Body of pancreas (tissue), 4 donors: ENCODE results near the gene ACOX3. TPM values are rescaled to one million over a fixed set of nuclear protein-coding genes. Genes with fewer than 3 reads are reported as not detected.
A peak's percentile ranks its signal among the peaks of the same experiment; 100 is the strongest.

Source experiments
- ATAC-seq: fragments of 150-250 bp; one replicate; pipeline ENCODE4 v1.9.1; 2016
- DNase-seq, 4 donors: peaks; one replicate each; pipeline ENCODE4 v3.0.0-alpha.2; 2019
- H3K27ac ChIP-seq, 4 donors: fragments of 200-600 bp; sonication (generic); 1 replicate in 3 of 4; 2 replicates in 1 of 4; pipeline versions ENCODE4 v1.5.1 to v1.6.1; 2016 to 2019; ENCODE audit warnings: mild to moderate bottlenecking in 1 of 4, mixed read lengths in 1 of 4, moderate library complexity in 1 of 4
- H3K27me3 ChIP-seq, 2 donors: fragments of 200-600 bp; sonication (generic); one replicate each; pipeline ENCODE4 v1.6.0; 2016; ENCODE audit warnings: mild to moderate bottlenecking in 1 of 2
- H3K36me3 ChIP-seq, 2 donors: fragments of 200-600 bp; sonication (generic); replicated peaks in 1 of 2; 2 replicates each; pipeline ENCODE4 v1.5.1; 2016; ENCODE audit warnings: low read depth in 2 of 2; ENCODE audit not compliant: insufficient read depth in 1 of 2
- H3K4me1 ChIP-seq: fragments of 200-600 bp; sonication (generic); one replicate; pipeline ENCODE4 v1.6.0; 2016
- H3K4me3 ChIP-seq, 2 donors: fragments of 200-600 bp; sonication (generic); 1 replicate in 1 of 2; 2 replicates in 1 of 2; pipeline ENCODE4 v1.5.1; 2016 to 2019
- H3K9me3 ChIP-seq, 3 donors: fragments of 200-600 bp; sonication (generic); 1 replicate in 2 of 3; 2 replicates in 1 of 3; pipeline ENCODE4 v1.5.1; 2016
- CTCF ChIP-seq, 7 experiments: fragments of 450-650 bp in 4 of 7; fragments of 200-600 bp in 3 of 7; sonication (generic) in 3 of 7; IDR thresholded peaks; one replicate each; pipeline ENCODE4 v1.5.1; 2016 to 2019; ENCODE audit warnings: antibody characterized with exemption in 7 of 7
- POLR2A ChIP-seq, 3 donors: fragments of 450-650 bp; IDR thresholded peaks; one replicate each; pipeline ENCODE4 v1.6.1; 2016; ENCODE audit warnings: antibody characterized with exemption in 3 of 3, mild to moderate bottlenecking in 2 of 3
- WGBS, 2 donors: methylation state at CpG; one replicate each; pipeline ENCODE4 v1.1.5; 2017; 5-methylcytosine and 5-hydroxymethylcytosine counted together
- intact Hi-C: fragments of 100-400 bp; cut with DNase I; formaldehyde crosslinking; loops from one replicate; pipeline ENCODE4 v1.15.1; 2023
- total RNA-seq, 2 donors: library from RNA; depleted of rRNA; stranded (reverse); fragments of >200 nt; gene quantifications; one replicate each; pipeline ENCODE4 v1.1.0, GENCODE V29; 2016

The ACOX3 gene
- total RNA-seq, 2 donors from 2014 or later = 18.4 to 23.4 TPM

- TF ChIP-seq CTCF (IDR thresholded peaks at IDR 0.05) = no peak
- TF ChIP-seq POLR2A (IDR thresholded peaks at IDR 0.05) = no peak
- no peaks in the 10 kb centered on the region for H3K27me3 ChIP-seq
- peak in 1 of 4 donors; percentile 29 for DNase-seq
- no peaks in the 10 kb centered on the region for H3K9me3 ChIP-seq
- no peak overlapping the region for H3K27ac ChIP-seq
- no peaks in the 10 kb centered on the region for H3K4me1 ChIP-seq
- intact Hi-C loops = loop anchor here (5.0 kb wide), 1 partner anchor 75 kb away; no protein-coding TSS in a partner anchor
- 75 to 84% methylated on average over 5 to 7 of the region's 7 CpGs for WGBS, 2 donors
- peak; percentile 19 for ATAC-seq
- peaks cover 3 to 5% of the 10 kb centered on the region in 2 donors for H3K36me3 ChIP-seq
- H3K4me3 ChIP-seq = no peak overlapping the region
These were observed 32.2 kb upstream of the ACOX3 start for GRCh38 chr4:8472689-8473197.

DNA sequence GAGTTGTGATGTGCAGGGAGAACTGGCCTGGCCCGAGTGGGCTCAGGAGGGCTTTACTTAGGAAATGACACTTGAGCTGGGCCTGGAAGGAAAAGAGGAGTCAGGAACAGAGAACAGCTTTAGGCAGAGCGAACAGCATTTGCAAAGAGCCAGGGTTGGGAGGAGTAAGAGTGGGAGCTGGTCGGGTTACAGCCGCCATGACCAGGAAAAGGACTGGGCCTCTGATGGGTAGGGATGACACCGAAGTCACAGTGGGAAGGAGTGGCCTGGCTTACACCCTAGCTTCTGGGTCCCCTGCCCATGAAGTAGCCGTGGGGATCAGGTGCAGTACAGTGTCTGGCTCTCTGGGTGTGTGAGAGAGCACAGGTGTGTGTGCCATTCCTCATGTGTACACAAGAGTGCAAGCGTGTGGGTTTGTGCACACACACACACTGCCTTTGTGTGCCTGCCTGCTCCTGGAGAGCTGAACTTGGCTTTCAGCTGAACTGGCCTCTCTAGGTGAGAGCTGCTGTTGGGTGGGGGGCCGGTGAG lies 31.7 kb upstream of the ACOX3 start:
- Histone ChIP-seq H3K27ac (no peak overlapping the region), H3K36me3 (peaks cover 3 to 5% of the 10 kb centered on the region in 2 donors), H3K27me3 (no peaks in the 10 kb centered on the region), H3K4me1 (no peaks in the 10 kb centered on the region), H3K4me3 (no peak overlapping the region), H3K9me3 (no peaks in the 10 kb centered on the region)
- TF ChIP-seq POLR2A (IDR thresholded peaks at IDR 0.05) (no peak), CTCF (IDR thresholded peaks at IDR 0.05) (no peak)
- 80 to 82% methylated on average over 5 to 8 of the region's 8 CpGs for WGBS, 2 donors
- DNase-seq (no peak), ATAC-seq (no peak)
- intact Hi-C loops = loop anchor here (5.0 kb wide), 1 partner anchor 75 kb away; no protein-coding TSS in a partner anchor

DNA sequence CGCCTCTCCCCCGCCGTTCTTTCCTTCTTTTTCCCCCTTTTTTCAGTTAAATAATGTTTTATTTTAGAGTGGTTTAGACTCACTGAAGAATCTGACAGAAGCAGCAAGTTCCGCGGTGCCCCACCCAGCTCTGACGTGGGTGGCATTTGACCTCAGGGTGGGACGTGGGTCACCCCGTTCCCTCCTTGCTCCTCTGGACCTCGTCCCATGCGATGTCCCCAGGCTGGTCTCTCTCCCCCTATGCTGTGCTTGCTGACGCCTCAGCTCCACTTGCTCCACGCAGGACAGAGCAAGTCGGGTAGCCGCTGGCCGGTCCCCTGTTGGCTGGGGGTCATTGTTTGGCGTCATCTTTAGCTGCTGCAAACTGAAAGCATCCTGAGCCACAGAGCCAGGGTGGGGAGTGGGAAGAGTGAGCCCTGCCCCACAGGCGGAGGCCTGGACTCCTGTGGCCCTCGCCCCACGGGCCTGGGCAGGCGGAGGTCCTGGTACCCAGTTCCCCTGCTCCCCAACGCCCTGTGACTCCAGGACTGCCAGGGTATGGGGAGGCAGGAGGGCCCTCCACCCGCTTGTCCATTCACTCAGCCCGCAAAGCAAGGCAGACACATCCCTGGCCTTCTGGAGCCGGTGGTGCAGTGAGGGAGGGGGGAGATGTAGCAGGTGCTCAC lies 30.8 kb upstream of the ACOX3 start:
- 86 to 89% methylated on average over 19 to 24 of the region's 24 CpGs for whole genome bisulfite sequencing, 2 donors
- Histone ChIP-seq H3K27me3 (no peaks in the 10 kb centered on the region), H3K36me3 (peaks cover 1 to 5% of the 10 kb centered on the region in 2 donors), H3K4me3 (no peak overlapping the region), H3K27ac (no peak overlapping the region), H3K9me3 (no peaks in the 10 kb centered on the region), H3K4me1 (no peaks in the 10 kb centered on the region)
- no peak for ATAC-seq
- TF ChIP-seq CTCF (IDR thresholded peaks at IDR 0.05) (no peak), POLR2A (IDR thresholded peaks at IDR 0.05) (no peak)
- no peak for DNase-seq
- intact Hi-C loops = loop anchor here (5.0 kb wide), 1 partner anchor 76 kb away; no protein-coding TSS in a partner anchor

GRCh38 chr4:8470451-8471024 lies 30.0 kb upstream of the ACOX3 start:
- no peak for DNase-seq
- no peaks in the 10 kb centered on the region for H3K9me3 ChIP-seq
- no peak for TF ChIP-seq POLR2A (IDR thresholded peaks at IDR 0.05)
- TF ChIP-seq CTCF (IDR thresholded peaks at IDR 0.05) = no peak
- WGBS, 2 donors = 92 to 94% methylated on average over 12 to 14 of the region's 14 CpGs
- no peaks in the 10 kb centered on the region for H3K4me1 ChIP-seq
- no peak overlapping the region for H3K4me3 ChIP-seq
- H3K27me3 ChIP-seq = no peaks in the 10 kb centered on the region
- peaks cover 5 to 7% of the 10 kb centered on the region in 2 donors for H3K36me3 ChIP-seq
- no peak overlapping the region for H3K27ac ChIP-seq
- intact Hi-C loops = loop anchor here (5.0 kb wide), 1 partner anchor 77 kb away; no protein-coding TSS in a partner anchor
- no peak for ATAC-seq
